H1 (cell line): Measurements from ENCODE around the gene PPFIBP2. TPM values are rescaled to one million over a fixed set of nuclear protein-coding genes. Genes with fewer than 3 reads are reported as not detected.

ENCODE experiments used
- CEBPB ChIP-seq: IDR thresholded peaks from 2 replicates; pipeline ENCODE4 v1.6.1; 2012; ENCODE audit warnings: low read depth, low read length
- HDAC6 ChIP-seq: IDR thresholded peaks from one replicate; pipeline ENCODE4 v1.7.1; 2012; ENCODE audit warnings: low read depth, mild to moderate bottlenecking, inconsistent platforms, low read length, moderate library complexity
- NANOG ChIP-seq: IDR thresholded peaks from 2 replicates; pipeline ENCODE4 v1.6.1; 2011; ENCODE audit warnings: low read length, low read depth, mild to moderate bottlenecking, inconsistent platforms; ENCODE audit not compliant: insufficient read depth, poor library complexity, severe bottlenecking
- RFX5 ChIP-seq: IDR thresholded peaks from 2 replicates; pipeline ENCODE4 v1.6.1; 2011; ENCODE audit warnings: low read depth, low read length, improper control_type of control experiment, borderline replicate concordance
- RNF2 ChIP-seq: fragments of 200-900, 300-1000 bp; sonication (generic); IDR thresholded peaks from 2 replicates; pipeline ENCODE4 v1.7.1; 2016; ENCODE audit warnings: borderline replicate concordance, low read depth, mild to moderate bottlenecking, antibody characterized with exemption, low read length; ENCODE audit not compliant: poor library complexity, severe bottlenecking; ENCODE audit errors: missing control alignments
- SUZ12 ChIP-seq: fragments of 200-600 bp; sonication (generic); IDR thresholded peaks from 2 replicates; pipeline ENCODE4 v1.6.1; 2012; ENCODE audit warnings: mild to moderate bottlenecking, inconsistent platforms, low read length, moderate library complexity, mixed read lengths
- polyA plus RNA-seq, 7 experiments: library from polyadenylated mRNA; depleted of rRNA in 3 of 7; stranded (reverse) in 5 of 7; unstranded in 2 of 7; fragments of >200 nt in 5 of 7; fragments of 200-250 nt in 2 of 7; gene quantifications; 1 replicate in 5 of 7; 2 replicates in 1 of 7; 4 replicates in 1 of 7; pipeline versions ENCODE4 v1.2.1 to v1.2.3, GENCODE V29; 2011 to 2013; ENCODE audit warnings: missing spikeins in 2 of 7, mixed read lengths in 2 of 7
- total RNA-seq: library from RNA; stranded (reverse); fragmentation: NEBNext Ultra II Directional; extraction: Animal tissue kit (Norgen Biotek cat#: 25700); gene quantifications from 2 replicates; pipeline ENCODE4 v1.2.1, GENCODE V29; 2021
- TF ChIP-seq, protein P1 (sequence below): fragments of 300-600 bp; sonication (generic); IDR thresholded peaks from 2 replicates; pipeline ENCODE4 v1.7.1; 2012; ENCODE audit warnings: low read length, moderate library complexity, mild to moderate bottlenecking, inconsistent platforms; ENCODE audit not compliant: insufficient replicate concordance
- TF ChIP-seq, protein P2 (sequence below): IDR thresholded peaks from 2 replicates; pipeline ENCODE4 v1.6.1; 2012; ENCODE audit warnings: inconsistent platforms
- TF ChIP-seq, protein P3 (sequence below): IDR thresholded peaks from 2 replicates; pipeline ENCODE4 v1.6.1; 2012; ENCODE audit warnings: low read length, inconsistent platforms

Gene PPFIBP2
- total and polyA plus RNA-seq, 2 of the 8 experiments (the other 6 are each of a cell fraction or from before 2014, with no cell fraction given) = 5.5 to 9.8 TPM

DNA sequence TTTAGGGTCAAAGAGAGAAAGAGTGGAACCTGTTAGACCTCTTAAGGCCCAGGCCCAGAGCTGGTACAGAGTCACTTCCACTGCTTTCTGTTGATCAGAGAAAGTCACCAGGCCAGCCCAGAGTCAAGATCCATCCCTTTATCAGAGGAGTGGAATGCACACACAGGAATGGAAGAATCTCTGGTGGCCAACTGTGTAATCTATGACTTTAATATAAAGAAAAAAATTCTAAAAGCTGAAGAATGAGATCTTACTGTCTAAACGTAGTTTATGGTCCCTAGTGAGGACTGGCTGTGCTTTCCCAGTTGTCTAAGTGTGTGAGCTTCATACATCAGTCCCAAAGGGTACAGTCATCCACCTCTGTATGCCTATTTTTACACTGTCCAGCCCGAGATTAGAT is 51.0 kb downstream of the PPFIBP2 start (continued):
- TF ChIP-seq, protein P1, sequence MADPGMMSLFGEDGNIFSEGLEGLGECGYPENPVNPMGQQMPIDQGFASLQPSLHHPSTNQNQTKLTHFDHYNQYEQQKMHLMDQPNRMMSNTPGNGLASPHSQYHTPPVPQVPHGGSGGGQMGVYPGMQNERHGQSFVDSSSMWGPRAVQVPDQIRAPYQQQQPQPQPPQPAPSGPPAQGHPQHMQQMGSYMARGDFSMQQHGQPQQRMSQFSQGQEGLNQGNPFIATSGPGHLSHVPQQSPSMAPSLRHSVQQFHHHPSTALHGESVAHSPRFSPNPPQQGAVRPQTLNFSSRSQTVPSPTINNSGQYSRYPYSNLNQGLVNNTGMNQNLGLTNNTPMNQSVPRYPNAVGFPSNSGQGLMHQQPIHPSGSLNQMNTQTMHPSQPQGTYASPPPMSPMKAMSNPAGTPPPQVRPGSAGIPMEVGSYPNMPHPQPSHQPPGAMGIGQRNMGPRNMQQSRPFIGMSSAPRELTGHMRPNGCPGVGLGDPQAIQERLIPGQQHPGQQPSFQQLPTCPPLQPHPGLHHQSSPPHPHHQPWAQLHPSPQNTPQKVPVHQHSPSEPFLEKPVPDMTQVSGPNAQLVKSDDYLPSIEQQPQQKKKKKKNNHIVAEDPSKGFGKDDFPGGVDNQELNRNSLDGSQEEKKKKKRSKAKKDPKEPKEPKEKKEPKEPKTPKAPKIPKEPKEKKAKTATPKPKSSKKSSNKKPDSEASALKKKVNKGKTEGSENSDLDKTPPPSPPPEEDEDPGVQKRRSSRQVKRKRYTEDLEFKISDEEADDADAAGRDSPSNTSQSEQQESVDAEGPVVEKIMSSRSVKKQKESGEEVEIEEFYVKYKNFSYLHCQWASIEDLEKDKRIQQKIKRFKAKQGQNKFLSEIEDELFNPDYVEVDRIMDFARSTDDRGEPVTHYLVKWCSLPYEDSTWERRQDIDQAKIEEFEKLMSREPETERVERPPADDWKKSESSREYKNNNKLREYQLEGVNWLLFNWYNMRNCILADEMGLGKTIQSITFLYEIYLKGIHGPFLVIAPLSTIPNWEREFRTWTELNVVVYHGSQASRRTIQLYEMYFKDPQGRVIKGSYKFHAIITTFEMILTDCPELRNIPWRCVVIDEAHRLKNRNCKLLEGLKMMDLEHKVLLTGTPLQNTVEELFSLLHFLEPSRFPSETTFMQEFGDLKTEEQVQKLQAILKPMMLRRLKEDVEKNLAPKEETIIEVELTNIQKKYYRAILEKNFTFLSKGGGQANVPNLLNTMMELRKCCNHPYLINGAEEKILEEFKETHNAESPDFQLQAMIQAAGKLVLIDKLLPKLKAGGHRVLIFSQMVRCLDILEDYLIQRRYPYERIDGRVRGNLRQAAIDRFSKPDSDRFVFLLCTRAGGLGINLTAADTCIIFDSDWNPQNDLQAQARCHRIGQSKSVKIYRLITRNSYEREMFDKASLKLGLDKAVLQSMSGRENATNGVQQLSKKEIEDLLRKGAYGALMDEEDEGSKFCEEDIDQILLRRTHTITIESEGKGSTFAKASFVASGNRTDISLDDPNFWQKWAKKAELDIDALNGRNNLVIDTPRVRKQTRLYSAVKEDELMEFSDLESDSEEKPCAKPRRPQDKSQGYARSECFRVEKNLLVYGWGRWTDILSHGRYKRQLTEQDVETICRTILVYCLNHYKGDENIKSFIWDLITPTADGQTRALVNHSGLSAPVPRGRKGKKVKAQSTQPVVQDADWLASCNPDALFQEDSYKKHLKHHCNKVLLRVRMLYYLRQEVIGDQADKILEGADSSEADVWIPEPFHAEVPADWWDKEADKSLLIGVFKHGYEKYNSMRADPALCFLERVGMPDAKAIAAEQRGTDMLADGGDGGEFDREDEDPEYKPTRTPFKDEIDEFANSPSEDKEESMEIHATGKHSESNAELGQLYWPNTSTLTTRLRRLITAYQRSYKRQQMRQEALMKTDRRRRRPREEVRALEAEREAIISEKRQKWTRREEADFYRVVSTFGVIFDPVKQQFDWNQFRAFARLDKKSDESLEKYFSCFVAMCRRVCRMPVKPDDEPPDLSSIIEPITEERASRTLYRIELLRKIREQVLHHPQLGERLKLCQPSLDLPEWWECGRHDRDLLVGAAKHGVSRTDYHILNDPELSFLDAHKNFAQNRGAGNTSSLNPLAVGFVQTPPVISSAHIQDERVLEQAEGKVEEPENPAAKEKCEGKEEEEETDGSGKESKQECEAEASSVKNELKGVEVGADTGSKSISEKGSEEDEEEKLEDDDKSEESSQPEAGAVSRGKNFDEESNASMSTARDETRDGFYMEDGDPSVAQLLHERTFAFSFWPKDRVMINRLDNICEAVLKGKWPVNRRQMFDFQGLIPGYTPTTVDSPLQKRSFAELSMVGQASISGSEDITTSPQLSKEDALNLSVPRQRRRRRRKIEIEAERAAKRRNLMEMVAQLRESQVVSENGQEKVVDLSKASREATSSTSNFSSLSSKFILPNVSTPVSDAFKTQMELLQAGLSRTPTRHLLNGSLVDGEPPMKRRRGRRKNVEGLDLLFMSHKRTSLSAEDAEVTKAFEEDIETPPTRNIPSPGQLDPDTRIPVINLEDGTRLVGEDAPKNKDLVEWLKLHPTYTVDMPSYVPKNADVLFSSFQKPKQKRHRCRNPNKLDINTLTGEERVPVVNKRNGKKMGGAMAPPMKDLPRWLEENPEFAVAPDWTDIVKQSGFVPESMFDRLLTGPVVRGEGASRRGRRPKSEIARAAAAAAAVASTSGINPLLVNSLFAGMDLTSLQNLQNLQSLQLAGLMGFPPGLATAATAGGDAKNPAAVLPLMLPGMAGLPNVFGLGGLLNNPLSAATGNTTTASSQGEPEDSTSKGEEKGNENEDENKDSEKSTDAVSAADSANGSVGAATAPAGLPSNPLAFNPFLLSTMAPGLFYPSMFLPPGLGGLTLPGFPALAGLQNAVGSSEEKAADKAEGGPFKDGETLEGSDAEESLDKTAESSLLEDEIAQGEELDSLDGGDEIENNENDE = no peak
- TF ChIP-seq RFX5 = no peak
- no peak for TF ChIP-seq RNF2
- TF ChIP-seq, protein P2, sequence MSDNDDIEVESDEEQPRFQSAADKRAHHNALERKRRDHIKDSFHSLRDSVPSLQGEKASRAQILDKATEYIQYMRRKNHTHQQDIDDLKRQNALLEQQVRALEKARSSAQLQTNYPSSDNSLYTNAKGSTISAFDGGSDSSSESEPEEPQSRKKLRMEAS = no peak
- TF ChIP-seq HDAC6 = no peak
- TF ChIP-seq CEBPB = no peak
- TF ChIP-seq, protein P3, sequence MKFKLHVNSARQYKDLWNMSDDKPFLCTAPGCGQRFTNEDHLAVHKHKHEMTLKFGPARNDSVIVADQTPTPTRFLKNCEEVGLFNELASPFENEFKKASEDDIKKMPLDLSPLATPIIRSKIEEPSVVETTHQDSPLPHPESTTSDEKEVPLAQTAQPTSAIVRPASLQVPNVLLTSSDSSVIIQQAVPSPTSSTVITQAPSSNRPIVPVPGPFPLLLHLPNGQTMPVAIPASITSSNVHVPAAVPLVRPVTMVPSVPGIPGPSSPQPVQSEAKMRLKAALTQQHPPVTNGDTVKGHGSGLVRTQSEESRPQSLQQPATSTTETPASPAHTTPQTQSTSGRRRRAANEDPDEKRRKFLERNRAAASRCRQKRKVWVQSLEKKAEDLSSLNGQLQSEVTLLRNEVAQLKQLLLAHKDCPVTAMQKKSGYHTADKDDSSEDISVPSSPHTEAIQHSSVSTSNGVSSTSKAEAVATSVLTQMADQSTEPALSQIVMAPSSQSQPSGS = no peak
- TF ChIP-seq SUZ12 = no peak
- no peak for TF ChIP-seq NANOG
